HG03521 (cell line): ENCODE data around the gene EYS.

Experiments
- ATAC-seq: cut with Tn5 transposase; IDR thresholded peaks from one replicate; pipeline ENCODE4 v1.9.1; 2021; ENCODE audit warnings: mild to moderate bottlenecking, moderate library complexity; ENCODE audit not compliant: unreplicated experiment

Gene EYS

DNA sequence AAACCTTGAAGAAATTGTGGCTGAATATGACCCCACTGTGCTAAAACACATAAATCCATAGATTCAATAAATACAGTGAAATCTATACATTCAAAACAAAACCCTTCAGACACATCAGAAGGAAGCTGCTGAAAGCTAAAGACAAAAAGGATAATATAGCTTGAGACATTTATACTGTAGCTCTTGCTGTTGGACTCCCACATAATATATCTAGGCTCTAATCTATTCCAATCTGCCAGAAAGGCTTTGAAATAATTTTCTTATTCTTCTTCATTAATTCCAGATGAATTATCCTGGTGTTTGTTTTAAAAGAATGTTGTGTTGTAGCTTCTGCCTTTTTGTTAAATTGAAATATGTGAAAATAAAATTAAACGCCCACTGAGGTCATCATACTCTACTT lies 454.0 kb downstream of the EYS start:
- ATAC-seq, result no peak

DNA sequence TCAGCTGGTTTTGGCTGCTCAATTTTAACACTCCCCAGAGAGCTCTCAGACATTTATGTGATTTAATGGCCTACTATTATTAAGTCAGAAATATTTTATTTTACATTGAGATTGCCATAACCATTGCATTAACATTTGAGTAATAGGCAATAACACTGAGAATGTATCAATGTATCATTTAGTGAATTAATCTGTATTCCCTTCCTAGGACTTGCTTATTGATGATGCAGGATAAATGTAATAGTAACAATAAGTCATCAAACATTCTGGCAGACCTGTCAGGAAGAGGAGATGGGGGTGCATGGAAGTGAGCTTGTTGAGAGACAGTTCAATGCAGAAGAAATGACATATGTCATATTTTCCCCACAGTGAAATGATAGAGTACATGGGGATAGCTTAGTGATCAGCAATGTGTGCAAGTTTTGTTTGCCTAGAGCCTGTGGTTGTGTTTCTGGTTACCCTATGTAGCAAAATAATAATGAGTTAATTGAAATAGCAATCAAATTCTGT lies 458.9 kb downstream of the EYS start:
- ATAC-seq, result no peak

DNA sequence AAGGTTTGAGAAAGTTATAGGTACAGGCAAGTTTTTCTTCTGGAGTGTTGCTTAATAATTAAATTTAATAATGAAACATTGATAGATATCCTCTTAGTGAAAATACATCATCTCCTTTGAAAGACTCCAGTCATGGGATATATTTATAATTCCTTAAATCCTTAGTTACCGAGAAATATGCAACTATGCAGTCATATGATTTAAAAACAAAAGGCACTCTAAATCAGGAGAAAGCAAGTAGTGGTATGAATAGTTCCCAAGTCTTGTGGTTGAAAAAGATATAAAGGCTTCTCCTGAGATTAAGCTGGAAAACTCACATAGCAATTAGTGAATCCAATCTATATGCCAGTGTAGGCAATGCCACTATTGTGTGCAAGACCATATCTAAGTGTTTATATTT lies 475.4 kb downstream of the EYS start:
- ATAC-seq, result no peak

DNA sequence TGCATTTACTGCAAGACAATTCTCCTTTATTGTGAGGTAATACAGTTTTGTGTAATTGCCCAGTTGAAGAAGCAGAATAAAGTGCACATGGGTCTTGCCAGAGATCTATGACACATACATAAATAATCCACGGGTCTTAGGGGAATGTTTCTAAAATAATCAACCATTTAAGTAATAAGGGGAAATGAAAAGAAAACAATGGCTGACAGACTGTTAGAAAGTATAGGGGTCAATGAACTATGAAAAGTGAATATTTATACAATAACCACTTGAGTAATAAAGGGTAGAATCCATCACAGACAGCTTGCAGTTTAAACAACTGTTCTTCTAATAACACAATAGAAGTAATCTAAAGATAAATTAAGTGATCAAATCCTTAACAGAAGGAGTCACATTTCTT lies 477.2 kb downstream of the EYS start:
- ATAC-seq, result no peak

DNA sequence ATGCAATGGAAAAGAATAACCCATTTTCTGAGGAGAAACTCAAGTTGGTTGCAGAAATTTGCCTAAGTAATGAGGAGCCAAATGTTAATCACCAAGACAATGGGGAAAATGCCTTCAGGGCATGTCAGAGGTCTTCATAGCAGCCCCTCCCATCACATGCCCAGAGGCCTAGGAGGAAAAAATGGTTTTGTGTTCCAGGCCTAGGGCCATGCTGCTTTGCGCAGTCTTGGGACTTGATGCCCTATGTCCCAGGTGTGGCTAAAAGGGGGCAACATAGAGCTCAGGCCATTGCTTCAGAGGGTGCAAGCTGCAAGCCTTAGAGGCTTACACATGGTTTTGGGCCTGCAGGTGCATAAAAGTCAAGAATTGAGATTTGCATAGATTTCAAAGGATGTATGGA lies 485.9 kb downstream of the EYS start:
- ATAC-seq, result no peak

DNA sequence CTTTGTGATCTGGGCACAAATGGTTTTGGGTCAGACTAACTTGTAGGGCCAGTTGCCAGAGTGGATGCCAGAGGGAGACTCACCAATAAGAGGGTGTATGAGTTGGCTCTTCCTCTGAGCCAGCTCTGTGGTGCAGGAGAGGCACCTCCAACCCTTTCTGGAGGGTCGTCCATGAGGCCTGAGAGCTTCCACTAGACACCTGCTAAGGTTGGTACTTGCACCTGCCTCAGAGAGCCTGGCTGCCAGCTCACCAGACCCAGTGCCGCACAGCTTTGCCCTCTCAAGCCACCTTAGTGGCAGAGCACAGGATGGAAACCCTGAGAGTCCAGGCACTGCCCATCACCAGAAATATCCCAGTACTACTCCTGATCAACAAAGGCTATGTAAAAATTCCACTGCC lies 504.3 kb downstream of the EYS start:
- no peak for ATAC-seq

DNA sequence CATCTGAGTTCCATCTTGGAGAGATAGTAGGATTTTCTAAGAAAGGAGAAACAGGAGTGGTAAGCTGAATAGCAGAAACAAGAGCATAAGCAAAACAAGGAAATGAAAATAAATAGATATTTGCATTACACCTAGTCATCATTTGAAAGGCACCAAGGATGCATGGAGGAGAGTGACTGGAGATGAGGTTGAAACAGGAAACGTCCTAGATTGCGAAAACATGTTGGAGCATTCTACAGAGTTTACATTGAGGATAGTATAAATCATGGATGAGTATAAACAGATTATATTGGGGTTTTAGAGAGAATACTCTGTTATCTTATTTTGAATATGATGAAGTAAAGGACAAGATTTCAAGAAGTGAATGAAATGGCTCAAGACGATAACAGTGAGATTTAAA lies 507.3 kb downstream of the EYS start:
- ATAC-seq, result no peak

DNA sequence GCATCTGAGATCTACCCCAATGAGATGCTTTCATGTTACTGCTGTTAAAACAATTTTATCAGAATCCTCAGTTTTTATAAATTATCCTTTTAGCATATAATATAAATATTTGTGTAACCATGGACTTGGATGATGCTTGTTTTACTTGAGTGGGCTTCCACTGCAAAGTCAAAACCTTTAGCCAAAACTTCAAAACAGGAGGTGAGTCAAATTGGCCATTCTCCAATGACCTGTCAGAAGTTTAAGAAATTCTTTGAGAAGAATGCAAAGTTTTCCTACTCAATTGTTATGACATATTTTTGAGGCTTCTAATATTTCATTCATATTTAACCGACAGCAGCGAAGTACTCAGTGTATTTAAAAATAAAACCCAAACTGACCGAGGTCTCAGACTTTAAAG lies 507.9 kb downstream of the EYS start:
- no peak for ATAC-seq

DNA sequence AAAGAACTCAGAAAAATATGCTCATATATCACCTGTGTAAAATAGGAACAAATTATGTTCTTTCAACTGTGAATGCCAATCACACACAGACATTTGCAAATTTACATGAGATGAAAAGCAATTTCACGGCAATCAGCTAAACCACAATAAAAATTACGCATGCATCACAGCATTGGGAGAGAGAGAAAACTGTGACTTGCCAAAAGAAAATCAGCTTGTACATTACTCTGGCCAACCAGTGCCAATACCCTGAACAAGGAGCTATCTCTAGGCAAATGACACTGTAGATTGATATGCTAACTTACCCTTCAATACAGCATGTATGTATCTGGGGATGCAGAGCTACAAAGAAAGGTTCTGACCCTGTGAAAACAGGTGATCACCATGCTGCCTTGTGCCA lies 515.6 kb downstream of the EYS start:
- ATAC-seq, result no peak

DNA sequence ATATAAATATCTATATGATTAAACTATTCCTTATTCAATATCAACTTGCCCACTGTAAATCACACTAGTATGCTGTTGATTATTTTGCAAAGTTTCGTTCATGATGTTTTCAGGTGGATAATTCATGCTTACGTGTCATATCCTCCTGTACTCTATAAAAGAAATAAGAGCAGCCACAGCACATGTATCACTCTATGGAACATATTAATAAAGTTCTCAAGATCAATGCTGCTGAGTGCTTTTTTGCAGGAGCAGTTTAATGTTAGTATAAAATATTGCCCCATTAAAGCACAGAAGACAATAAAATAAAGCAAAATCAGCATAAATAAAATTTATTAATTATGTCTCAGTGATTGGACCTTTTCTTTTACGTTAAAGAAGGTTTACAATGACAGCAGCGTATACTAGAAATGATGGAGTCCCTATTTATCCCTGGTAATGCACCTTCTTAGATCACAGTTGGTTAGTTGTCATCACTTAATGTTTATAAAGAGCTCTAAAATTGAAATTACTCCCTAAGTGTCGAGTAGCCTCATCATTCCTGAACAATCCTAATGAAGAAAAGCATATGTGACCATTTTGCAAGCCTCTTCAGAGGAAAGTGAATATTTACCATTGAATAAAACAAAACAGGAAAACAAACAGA lies 517.7 kb downstream of the EYS start:
- no peak for ATAC-seq

DNA sequence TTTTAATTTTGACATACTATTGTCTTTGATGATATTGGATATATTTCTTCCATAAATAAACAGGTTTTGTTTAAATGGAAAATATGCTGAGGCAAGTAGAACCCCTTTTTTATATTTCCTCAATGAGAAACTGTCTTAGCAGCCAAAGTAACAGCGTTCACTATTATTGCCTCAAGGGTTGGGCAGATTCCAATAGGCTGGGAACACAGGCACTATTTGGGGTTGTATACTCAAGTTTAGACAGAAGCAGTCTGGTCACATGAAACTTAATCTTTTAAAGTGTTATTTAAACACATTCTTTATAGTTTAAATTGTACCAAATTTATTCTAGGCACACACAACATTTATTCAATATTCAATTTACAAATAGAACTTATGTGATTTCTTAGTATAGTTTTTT lies 520.2 kb downstream of the EYS start:
- no peak for ATAC-seq

DNA sequence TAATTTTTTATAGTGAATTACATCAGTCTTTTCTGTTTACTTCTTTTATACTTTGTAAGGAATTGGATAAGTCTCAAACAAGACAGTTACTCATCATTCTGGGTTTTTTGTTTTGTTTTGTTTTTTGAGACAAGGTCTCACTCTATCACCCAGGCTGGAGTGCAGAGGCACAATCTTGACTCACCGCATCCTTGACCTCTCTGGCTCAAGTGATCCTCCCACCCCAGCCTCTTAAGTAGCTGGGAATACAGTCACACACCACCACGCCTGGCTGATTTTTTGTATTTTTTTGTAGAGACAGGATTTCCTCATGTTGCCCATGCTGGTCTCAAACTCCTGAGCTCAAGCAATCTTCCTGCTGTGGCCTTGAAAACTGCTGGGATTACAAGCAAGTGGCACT lies 524.3 kb downstream of the EYS start:
- ATAC-seq, result no peak

DNA sequence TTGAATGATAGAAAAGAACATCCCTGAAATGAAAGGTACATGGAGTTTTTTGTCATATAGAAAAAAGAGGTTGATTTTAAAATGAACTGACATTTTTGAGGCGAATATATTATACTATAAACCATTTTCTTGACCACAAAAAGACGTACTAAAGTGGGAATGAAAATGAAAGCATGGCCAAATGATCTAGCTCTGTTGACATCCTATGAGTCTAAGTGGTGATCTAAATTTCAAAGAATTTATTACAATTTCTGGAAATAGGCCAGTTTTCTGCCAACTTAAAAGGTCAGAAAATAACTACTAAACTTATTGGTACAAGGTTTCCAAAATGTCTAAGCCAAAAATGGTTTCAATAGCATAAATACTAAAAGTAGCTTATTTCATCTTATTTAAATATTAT lies 536.8 kb downstream of the EYS start:
- ATAC-seq, result no peak

DNA sequence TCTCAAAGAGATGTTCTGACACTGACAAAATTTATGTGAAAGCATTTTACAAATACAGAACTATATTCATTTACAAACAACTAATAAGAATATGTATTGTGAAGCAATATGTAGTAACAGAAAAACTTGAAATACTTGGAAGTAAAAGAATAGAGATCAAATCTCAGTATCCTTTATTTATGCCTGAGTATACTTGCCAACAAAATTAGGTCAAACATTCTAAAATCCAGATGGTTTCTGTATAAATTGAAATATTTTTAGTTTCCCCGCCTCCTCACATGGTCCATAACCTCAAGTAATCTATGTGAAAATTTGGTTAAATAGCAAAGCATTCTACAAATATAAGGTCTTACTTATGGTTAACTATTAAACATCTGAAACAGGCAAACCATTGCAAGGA lies 545.4 kb downstream of the EYS start:
- ATAC-seq, result no peak

DNA sequence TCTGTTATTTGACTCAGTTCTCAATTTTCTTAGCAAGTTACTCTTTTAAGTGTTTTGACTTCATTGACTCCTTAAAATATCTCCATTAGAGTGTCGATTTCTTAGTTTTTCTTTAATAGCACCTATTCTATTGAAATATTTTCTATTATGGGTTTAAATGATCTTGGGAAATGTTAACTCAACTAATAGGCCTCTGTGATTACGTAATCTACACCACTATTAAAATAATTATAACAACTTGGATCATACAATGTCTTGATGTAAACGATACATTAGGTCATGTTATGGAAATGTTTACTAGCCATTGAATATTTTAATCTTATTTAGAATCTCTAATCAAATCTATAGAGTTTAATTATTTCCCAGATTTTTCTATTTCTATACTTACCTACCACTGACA lies 550.0 kb downstream of the EYS start:
- ATAC-seq, result no peak

DNA sequence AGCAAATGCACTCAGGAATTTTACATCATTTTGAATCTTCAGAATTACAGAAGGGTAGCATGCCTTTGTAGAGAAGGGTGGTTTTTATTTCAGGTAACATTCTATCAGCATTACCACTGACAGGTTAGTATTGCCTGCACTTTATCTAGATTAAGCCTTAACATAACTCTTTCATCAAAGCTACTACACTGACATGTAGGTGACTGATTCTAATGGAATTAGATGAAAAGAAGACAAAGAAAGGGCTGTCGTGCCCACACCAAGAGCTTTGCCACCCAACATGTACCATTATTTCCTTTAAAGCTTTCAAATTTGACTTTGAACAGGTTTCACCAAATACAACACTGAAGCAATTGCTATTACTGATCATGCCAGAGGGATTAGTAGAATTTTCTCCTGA lies 551.9 kb downstream of the EYS start:
- ATAC-seq, result no peak

DNA sequence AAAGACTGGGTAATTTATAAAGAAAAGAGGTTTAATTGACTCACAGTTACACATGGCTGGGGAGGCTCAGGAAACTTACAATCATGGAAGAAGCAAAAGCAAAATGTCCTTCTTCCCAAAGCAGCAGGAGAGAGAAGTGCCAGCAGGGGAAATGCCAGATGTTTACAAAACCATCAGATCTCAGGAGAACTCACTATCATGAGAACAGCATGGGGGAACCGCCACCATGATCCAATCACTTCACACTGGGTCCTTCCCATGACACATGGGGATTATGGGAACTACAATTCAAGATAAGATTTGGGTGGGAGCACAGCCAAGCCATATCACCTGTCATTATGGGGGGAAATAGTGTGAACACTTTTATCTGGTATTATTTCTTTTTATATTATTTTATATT lies 557.2 kb downstream of the EYS start:
- ATAC-seq, result no peak

DNA sequence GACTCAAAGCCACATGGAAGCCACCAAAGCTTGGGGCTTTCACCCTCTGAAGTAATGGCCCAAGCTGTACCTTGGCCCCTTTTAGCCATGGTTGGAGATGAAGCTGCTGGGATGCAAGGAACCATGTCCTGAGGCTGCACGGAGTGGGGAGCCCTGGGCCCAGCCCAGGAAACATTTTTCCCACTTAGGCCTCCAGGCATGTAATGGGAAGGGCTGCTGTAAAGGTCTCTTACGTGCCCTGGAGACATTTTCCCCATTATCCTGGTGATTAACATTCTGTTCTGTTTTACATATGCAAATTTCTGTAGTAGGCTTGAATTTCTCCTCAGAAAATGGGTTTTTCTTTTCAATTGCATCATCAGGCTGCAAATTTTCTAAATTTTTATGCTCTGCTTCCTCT lies 558.2 kb downstream of the EYS start:
- no peak for ATAC-seq

DNA sequence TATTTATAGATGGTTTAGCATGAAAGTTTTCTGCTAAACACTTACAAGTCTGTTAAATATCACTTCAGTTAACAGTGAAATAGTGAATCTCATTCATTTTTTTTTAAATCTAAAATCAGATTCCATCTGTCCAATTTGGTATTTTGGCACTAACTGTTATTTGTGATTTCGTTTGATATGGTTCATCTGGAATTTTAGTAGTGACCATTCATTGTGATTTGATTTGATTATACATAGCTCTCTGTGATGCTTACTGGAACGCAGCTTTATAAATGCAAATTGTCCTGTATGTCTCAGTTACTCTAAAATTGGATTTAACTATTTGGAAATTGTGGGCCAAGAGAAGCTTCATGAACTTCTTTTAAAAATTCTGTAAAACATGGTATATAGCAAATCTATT lies 571.5 kb downstream of the EYS start:
- no peak for ATAC-seq

DNA sequence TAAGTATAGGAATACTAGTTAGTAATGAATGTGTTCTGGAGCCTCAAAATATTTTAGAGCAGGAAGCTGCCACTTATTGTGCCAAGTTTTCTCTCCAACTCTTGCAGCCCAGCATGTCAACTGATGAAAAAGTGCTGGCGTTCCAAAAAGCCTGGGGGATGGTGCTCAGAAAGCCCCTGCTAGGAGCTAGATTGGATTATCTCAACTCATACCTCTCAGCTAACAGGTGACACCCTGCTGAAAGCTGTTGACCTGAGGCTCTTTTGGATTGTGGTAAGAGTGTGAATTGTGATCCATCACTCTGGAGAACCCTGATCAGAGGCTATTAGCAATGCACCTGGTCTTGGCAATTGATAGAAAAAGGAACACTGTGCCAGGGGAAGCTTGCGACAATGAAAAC lies 580.4 kb downstream of the EYS start:
- no peak for ATAC-seq

DNA sequence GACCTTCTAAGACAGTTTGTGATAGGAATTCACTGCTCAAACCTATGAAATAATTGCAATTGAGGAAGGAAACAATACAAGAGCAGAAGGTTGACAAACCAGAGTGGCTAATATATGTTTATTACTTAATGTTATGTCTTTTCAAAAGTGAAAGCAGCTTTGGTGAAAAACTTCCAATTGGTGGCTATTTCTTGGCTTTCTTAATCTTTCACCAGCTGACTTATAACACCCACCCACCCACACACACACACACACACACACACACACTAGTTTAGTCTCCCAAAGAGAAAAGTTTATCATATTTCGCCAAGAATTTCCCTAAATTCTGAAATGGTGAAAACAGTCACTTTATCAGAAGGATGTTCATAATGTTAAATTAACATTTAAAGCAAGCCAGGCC lies 583.5 kb downstream of the EYS start:
- ATAC-seq, result no peak

DNA sequence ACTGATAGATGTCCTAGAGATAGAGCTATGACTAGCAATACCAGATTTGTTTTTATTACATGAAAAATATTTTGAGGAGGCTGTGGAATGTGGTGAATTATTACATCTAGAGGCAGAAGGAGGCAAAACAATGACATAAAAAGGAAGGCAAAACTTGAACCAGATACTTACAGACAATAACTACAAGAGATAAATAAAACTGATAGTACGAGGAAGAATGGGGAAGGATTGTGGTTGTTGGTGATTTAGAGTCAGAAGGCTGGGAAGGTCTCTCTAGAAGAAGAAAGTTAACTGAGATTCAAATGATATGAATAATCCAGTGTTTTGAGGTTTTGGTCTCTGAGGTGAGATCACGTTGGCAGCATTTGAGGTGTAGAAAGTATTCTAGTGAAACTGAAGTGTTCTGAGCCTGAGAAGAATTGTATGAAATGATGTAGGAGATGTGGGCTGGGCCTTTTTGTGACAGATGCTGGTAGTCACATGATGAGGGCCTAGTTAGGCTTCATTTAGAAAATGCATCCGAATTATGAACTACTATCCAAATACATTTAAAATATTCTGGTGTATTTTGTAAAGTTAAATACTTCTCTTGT lies 589.1 kb downstream of the EYS start:
- ATAC-seq, result no peak

DNA sequence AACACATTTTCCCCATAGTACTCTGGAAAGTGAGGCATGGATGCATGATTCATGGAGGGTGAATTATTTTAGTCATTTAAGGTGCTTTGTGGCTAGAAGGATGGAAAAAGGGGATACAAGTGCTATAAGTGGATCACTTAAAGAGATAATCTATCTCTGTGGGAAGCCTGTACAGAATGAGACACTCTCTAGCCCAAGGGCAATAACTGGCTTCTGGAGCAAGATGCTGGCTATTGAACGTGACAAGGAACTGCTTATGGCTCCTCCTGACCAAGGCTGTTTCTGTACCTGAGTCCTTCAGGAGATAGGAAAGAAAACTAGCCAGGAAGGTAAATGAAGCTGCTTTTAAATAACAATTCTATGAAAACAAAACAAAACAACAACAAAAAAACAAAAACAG lies 590.7 kb downstream of the EYS start:
- ATAC-seq, result no peak
